ENCODE measurements around the gene ITPRID2. TPM values are rescaled to one million over a fixed set of nuclear protein-coding genes. Genes with fewer than 3 reads are reported as not detected.
A peak's percentile ranks its signal among the peaks of the same experiment; 100 is the strongest.

ITPRID2 gene
- total and polyA plus RNA-seq, 2 of the 13 experiments (the other 11 are each of a cell fraction or from before 2014, with no cell fraction given) = 44.8 to 62.3 TPM

- TF ChIP-seq ZNF318 (CRISPR knock-in tag; IDR thresholded peaks at IDR 0.05) (peak; percentile 88; the same call in 1 of the 2 replicates), NKX3-1 (CRISPR knock-in tag; IDR thresholded peaks at IDR 0.05) (peak; percentile 96), TRAFD1 (CRISPR knock-in tag; IDR thresholded peaks at IDR 0.05; ENCODE audit: borderline replicate concordance) (peak; percentile 92; the same call in 1 of the 2 replicates), CERS6 (CRISPR knock-in tag; IDR thresholded peaks at IDR 0.05) (no peak), ZHX2 (IDR thresholded peaks at IDR 0.05; ENCODE audit: low read depth) (no peak), ZHX2 (CRISPR knock-in tag; IDR thresholded peaks at IDR 0.05; ENCODE audit: borderline replicate concordance) (peak; percentile 94; the same call in 1 of the 2 replicates), FOXK1 (CRISPR knock-in tag; IDR thresholded peaks at IDR 0.05; ENCODE audit: borderline replicate concordance, low read depth) (peak; percentile 34; the same call in 1 of the 2 replicates), PBX3 (CRISPR knock-in tag; IDR thresholded peaks at IDR 0.05; ENCODE audit: borderline replicate concordance) (0 out of 2 replicates have a peak, but pooled peaks have one; percentile 73)
These were observed 652 bp downstream of the ITPRID2 start (continued) for GRCh38 chr2:181891966-181892798.
